ENCODE measurements around the gene PRDM16. TPM values are rescaled to one million over a fixed set of nuclear protein-coding genes. Genes with fewer than 3 reads are reported as not detected.
"Not testable (repeated sequence)": the region's sequence is repeated elsewhere in the genome, so short reads cannot be mapped to it uniquely, and the experiment has no call there.

PRDM16 gene
- total RNA-seq, 1 donor from 2014 or later: 21.4 TPM

GRCh38 chr1:3237994-3238702, 169.1 kb downstream of the PRDM16 start:
- Mint-ChIP-seq H3K4me1 (ENCODE audit: unreplicated experiment) (no peaks in the 10 kb centered on the region), H3K27me3 (ENCODE audit: unreplicated experiment) (peaks cover 6% of the 10 kb centered on the region), H3K9me3 (ENCODE audit: unreplicated experiment) (no peaks in the 10 kb centered on the region), H3K36me3 (ENCODE audit: low read depth, unreplicated experiment) (no peaks in the 10 kb centered on the region), H3K27ac (ENCODE audit: unreplicated experiment) (no peak overlapping the region), H3K4me3 (ENCODE audit: unreplicated experiment) (no peak overlapping the region)
- no peak for DNase-seq (ENCODE audit: low spot score)
- TF ChIP-seq CTCF (IDR thresholded peaks at IDR 0.05; ENCODE audit: unreplicated experiment): no peak

GRCh38 chr1:3238703-3239278, 169.8 kb downstream of the PRDM16 start:
- Mint-ChIP-seq H3K36me3 (ENCODE audit: low read depth, unreplicated experiment) (no peaks in the 10 kb centered on the region), H3K4me1 (ENCODE audit: unreplicated experiment) (no peaks in the 10 kb centered on the region), H3K27me3 (ENCODE audit: unreplicated experiment) (peaks cover 8% of the 10 kb centered on the region), H3K9me3 (ENCODE audit: unreplicated experiment) (no peaks in the 10 kb centered on the region), H3K4me3 (ENCODE audit: unreplicated experiment) (no peak overlapping the region), H3K27ac (ENCODE audit: unreplicated experiment) (no peak overlapping the region)
- no peak for TF ChIP-seq CTCF (IDR thresholded peaks at IDR 0.05; ENCODE audit: unreplicated experiment)
- no peak for DNase-seq (ENCODE audit: low spot score)

- not testable (repeated sequence) for H3K4me3 Mint-ChIP-seq (ENCODE audit: unreplicated experiment); H3K27ac Mint-ChIP-seq (ENCODE audit: unreplicated experiment); H3K36me3 Mint-ChIP-seq (ENCODE audit: low read depth, unreplicated experiment); H3K4me1 Mint-ChIP-seq (ENCODE audit: unreplicated experiment); DNase-seq (ENCODE audit: low spot score); H3K27me3 Mint-ChIP-seq (ENCODE audit: unreplicated experiment); H3K9me3 Mint-ChIP-seq (ENCODE audit: unreplicated experiment)
These were observed 171.0 kb downstream of the PRDM16 start for GRCh38 chr1:3239991-3240390.

- DNase-seq (ENCODE audit: low spot score): no peak
- Mint-ChIP-seq H3K27ac (ENCODE audit: unreplicated experiment) (no peak overlapping the region), H3K4me3 (ENCODE audit: unreplicated experiment) (no peak overlapping the region), H3K4me1 (ENCODE audit: unreplicated experiment) (peaks cover 8% of the 10 kb centered on the region), H3K27me3 (ENCODE audit: unreplicated experiment) (peaks cover 8% of the 10 kb centered on the region), H3K36me3 (ENCODE audit: low read depth, unreplicated experiment) (no peaks in the 10 kb centered on the region), H3K9me3 (ENCODE audit: unreplicated experiment) (no peaks in the 10 kb centered on the region)
- TF ChIP-seq CTCF (IDR thresholded peaks at IDR 0.05; ENCODE audit: unreplicated experiment): no peak
These were observed 171.7 kb downstream of the PRDM16 start for GRCh38 chr1:3240524-3241235.

- TF ChIP-seq CTCF (IDR thresholded peaks at IDR 0.05; ENCODE audit: unreplicated experiment): no peak
- no peaks in the 10 kb centered on the region for H3K36me3 Mint-ChIP-seq (ENCODE audit: low read depth, unreplicated experiment)
- peaks cover 10% of the 10 kb centered on the region for H3K27me3 Mint-ChIP-seq (ENCODE audit: unreplicated experiment)
- DNase-seq (ENCODE audit: low spot score): no peak
- no peak overlapping the region for H3K4me3 Mint-ChIP-seq (ENCODE audit: unreplicated experiment)
- peaks cover 10% of the 10 kb centered on the region for H3K4me1 Mint-ChIP-seq (ENCODE audit: unreplicated experiment)
- H3K9me3 Mint-ChIP-seq (ENCODE audit: unreplicated experiment): no peaks in the 10 kb centered on the region
- no peak overlapping the region for H3K27ac Mint-ChIP-seq (ENCODE audit: unreplicated experiment)
These were observed 172.2 kb downstream of the PRDM16 start for GRCh38 chr1:3241236-3241550.
